K562 (cell line): ENCODE results near the gene BMP4. TPM values are rescaled to one million over a fixed set of nuclear protein-coding genes. Genes with fewer than 3 reads are reported as not detected.

Experiments
- ATAC-seq: fragments of 200-7000 bp; cut with Tn5 transposase; 3 replicates; pipeline ENCODE4 v1.9.1; 2020; ENCODE audit warnings: moderate library complexity
- BruUV-seq: library from RNA; stranded (reverse); fragments of 400-500 nt; replicated peaks from 2 replicates; lab custom pipeline; 2021; lab: Mats Ljungman, UMichigan
- CTCF ChIA-PET: fragments of 300-600 bp; formaldehyde crosslinking; extraction: SDS; loops from one replicate; lab custom pipeline; 2021; ENCODE audit warnings: low intra/inter-chr PET ratio; lab: Yijun Ruan, JAX
- POLR2A ChIA-PET: fragments of 300-600, 350-650 bp; sonication (Branson Sonifier 250); formaldehyde crosslinking; extraction: SDS; loops from one replicate; lab custom pipeline; 2021; ENCODE audit warnings: antibody characterized with exemption, inconsistent platforms; lab: Yijun Ruan, JAX
- DNase-seq, 4 experiments: peaks; one replicate each; pipeline versions ENCODE4 v3.0.0 to v3.0.0-alpha.2; 2011 to 2018; ENCODE audit warnings: low spot score in 3 of 4, mixed read lengths in 3 of 4; ENCODE audit errors: extremely low read depth in 1 of 4
- FAIRE-seq: peaks from 2 replicates; lab custom pipeline; 2011; peaks lifted over from hg19 to GRCh38; lab: Jason Lieb, UNC
- H2AFZ ChIP-seq: 2 replicates; pipeline ENCODE4 v1.6.0; 2011; ENCODE audit warnings: low read depth, low read length, control low read depth, inconsistent platforms
- H3K27ac ChIP-seq: fragments of 200-600 bp; 3 replicates; pipeline ENCODE4 v1.8.0; 2011; ENCODE audit warnings: low read depth, mild to moderate bottlenecking, control low read depth, inconsistent platforms, low read length, moderate library complexity, mixed read lengths; ENCODE audit errors: extremely low read depth
- H3K27me3 ChIP-seq, 2 experiments: fragments of 300-600 bp in 1 of 2; 2 replicates in 1 of 2; 3 replicates in 1 of 2; pipeline versions ENCODE4 v1.6.0 to v1.8.0; 2011; ENCODE audit warnings: inconsistent platforms in 2 of 2, low read length in 2 of 2, mild to moderate bottlenecking in 1 of 2, mixed read lengths in 1 of 2, moderate library complexity in 1 of 2; ENCODE audit not compliant: control insufficient read depth in 2 of 2, insufficient read depth in 2 of 2
- H3K36me3 ChIP-seq: fragments of 300-600 bp; 3 replicates; pipeline ENCODE4 v1.8.0; 2011; ENCODE audit warnings: mild to moderate bottlenecking, low read length, inconsistent platforms; ENCODE audit not compliant: control insufficient read depth, insufficient read depth
- H3K4me1 ChIP-seq, 2 experiments: fragments of 200-600 bp in 1 of 2; replicated peaks in 1 of 2; 2 replicates in 1 of 2; 3 replicates in 1 of 2; pipeline versions ENCODE4 v1.5.1 to v1.8.0; 2011; ENCODE audit warnings: inconsistent platforms in 2 of 2, low read length in 2 of 2, mild to moderate bottlenecking in 1 of 2, mixed read lengths in 1 of 2, moderate library complexity in 1 of 2; ENCODE audit not compliant: control insufficient read depth in 2 of 2, insufficient read depth in 2 of 2
- H3K4me2 ChIP-seq: 2 replicates; pipeline ENCODE4 v1.6.1; 2011; ENCODE audit warnings: low read length, control low read depth, inconsistent platforms, mixed read lengths; ENCODE audit not compliant: insufficient read depth
- H3K4me3 ChIP-seq: fragments of 200-600 bp; sonication (generic), shearing (Covaris generic); 2 replicates; pipeline ENCODE4 v1.5.1; 2016; ENCODE audit warnings: control low read depth, inconsistent platforms
- H3K79me2 ChIP-seq: fragments of 200-600 bp; 3 replicates; pipeline ENCODE4 v1.8.0; 2011; ENCODE audit warnings: low read length, inconsistent platforms; ENCODE audit not compliant: control insufficient read depth, insufficient read depth
- H3K9ac ChIP-seq, 2 experiments: 2 replicates each; pipeline versions ENCODE4 v1.6.0 to v1.6.1; 2011; ENCODE audit warnings: low read depth in 2 of 2, low read length in 2 of 2, control low read depth in 1 of 2, inconsistent platforms in 1 of 2, mild to moderate bottlenecking in 1 of 2, mixed read lengths in 1 of 2; ENCODE audit not compliant: insufficient read depth in 1 of 2
- H3K9me1 ChIP-seq: one replicate; pipeline ENCODE4 v1.6.0; 2011; ENCODE audit warnings: inconsistent platforms, mild to moderate bottlenecking, low read length, moderate library complexity; ENCODE audit not compliant: control insufficient read depth, insufficient read depth
- H3K9me3 ChIP-seq: replicated peaks from 2 replicates; pipeline ENCODE4 v1.5.1; 2011; ENCODE audit warnings: low read depth, low read length, inconsistent platforms; ENCODE audit not compliant: control insufficient read depth, insufficient read depth
- H4K20me1 ChIP-seq: replicated peaks from 2 replicates; pipeline ENCODE4 v1.6.1; 2011; ENCODE audit warnings: low read length, inconsistent platforms, mixed read lengths; ENCODE audit not compliant: control insufficient read depth, insufficient read depth
- BHLHE40 ChIP-seq: IDR thresholded peaks from 2 replicates; pipeline ENCODE4 v1.6.1; 2011; ENCODE audit warnings: low read length, improper control_type of control experiment
- FOXK1 ChIP-seq: sonication (generic); formaldehyde crosslinking; IDR thresholded peaks from 2 replicates; pipeline ENCODE4 v1.8.0; 2022; ENCODE audit warnings: missing genetic modification reagents, mild to moderate bottlenecking, borderline replicate concordance
- HIVEP1 ChIP-seq: fragments of 250-450 bp; sonication (Bioruptor Pico); IDR thresholded peaks from 2 replicates; pipeline ENCODE4 v1.4.0; 2020; ENCODE audit warnings: mild to moderate bottlenecking
- KLF10 ChIP-seq: fragments of 250-450 bp; sonication (Bioruptor Pico); IDR thresholded peaks from 2 replicates; pipeline ENCODE4 v1.6.1; 2021; ENCODE audit warnings: matching md5 sums
- MCM2 ChIP-seq: fragments of 450-650 bp; IDR thresholded peaks from 2 replicates; pipeline ENCODE4 v1.6.1; 2017; ENCODE audit warnings: low read depth, mild to moderate bottlenecking
- MXD1 ChIP-seq: fragments of 250-450 bp; sonication (Bioruptor Pico); IDR thresholded peaks from 2 replicates; pipeline ENCODE4 v1.8.0; 2021; ENCODE audit warnings: borderline replicate concordance, mild to moderate bottlenecking, moderate library complexity; ENCODE audit not compliant: poor library complexity, severe bottlenecking
- MYNN ChIP-seq, 2 experiments: sonication (generic); formaldehyde crosslinking in 1 of 2; IDR thresholded peaks; 2 replicates each; pipeline versions ENCODE4 v1.5.0 to v1.6.1; 2016 to 2020; ENCODE audit warnings: antibody characterized with exemption in 1 of 2, missing genetic modification reagents in 1 of 2
- NFATC3 ChIP-seq: fragments of 450-650 bp; IDR thresholded peaks from 2 replicates; pipeline ENCODE4 v1.6.1; 2017; ENCODE audit warnings: mild to moderate bottlenecking
- PYGO2 ChIP-seq: fragments of 450-650 bp; IDR thresholded peaks from 2 replicates; pipeline ENCODE4 v1.6.1; 2016; ENCODE audit warnings: mild to moderate bottlenecking, missing genetic modification characterization, moderate library complexity, missing compliant biosample characterization
- SMARCC2 ChIP-seq: fragments of 450-650 bp; IDR thresholded peaks from 2 replicates; pipeline ENCODE4 v1.6.1; 2017; ENCODE audit warnings: antibody characterized with exemption, moderate library complexity, mild to moderate bottlenecking, low read depth
- TAF1 ChIP-seq: IDR thresholded peaks from 2 replicates; pipeline ENCODE4 v1.6.1; 2011; ENCODE audit warnings: mild to moderate bottlenecking, low read length, moderate library complexity; ENCODE audit not compliant: insufficient read depth, control insufficient read depth, severe bottlenecking; ENCODE audit errors: extremely low read depth
- TAF9B ChIP-seq: fragments of 450-650 bp; IDR thresholded peaks from 2 replicates; pipeline ENCODE4 v1.6.1; 2018; ENCODE audit warnings: mild to moderate bottlenecking; ENCODE audit not compliant: partially characterized antibody
- TCFL5 ChIP-seq: fragments of 250-450 bp; sonication (Bioruptor Pico); conservative IDR thresholded peaks from 2 replicates; pipeline ENCODE4 v1.6.1; 2021; ENCODE audit warnings: mild to moderate bottlenecking, moderate library complexity, matching md5 sums
- TFAP4 ChIP-seq: sonication (generic); formaldehyde crosslinking; IDR thresholded peaks from 2 replicates; pipeline ENCODE4 v1.8.0; 2022; ENCODE audit warnings: missing genetic modification reagents, mild to moderate bottlenecking, moderate library complexity, borderline replicate concordance
- ZNF707 ChIP-seq: fragments of 250-450 bp; sonication (Bioruptor Pico); conservative IDR thresholded peaks from 2 replicates; pipeline ENCODE4 v1.8.0; 2022; ENCODE audit warnings: inconsistent platforms, mild to moderate bottlenecking, moderate library complexity
- WGBS: fragments of 100-300 bp; shearing (Covaris generic); methylation state at CpG from one replicate; pipeline ENCODE4 v1.1.6; 2016; ENCODE audit warnings: low coverage, mixed read lengths; ENCODE audit not compliant: insufficient coverage; ENCODE audit errors: missing lambda C conversion rate; 5-methylcytosine and 5-hydroxymethylcytosine counted together
- in situ Hi-C: fragments of 300-500 bp; cut with MboI; formaldehyde crosslinking; loops from 4 replicates; pipeline ENCODE4 v1.15.0; 2018; ENCODE audit warnings: inconsistent platforms, mixed read lengths
- intact Hi-C: fragments of 100-400 bp; cut with micrococcal nuclease; formaldehyde crosslinking; loops from 2 replicates; pipeline ENCODE4 v1.14.2; 2022
- polyA plus RNA-seq, 8 experiments: library from polyadenylated mRNA; depleted of rRNA in 4 of 8; stranded (reverse) in 5 of 8; unstranded in 3 of 8; fragments of >200 nt; fragmentation: Nextera tagmentation in 2 of 8; fragmentation: Illumina TruSeq in 1 of 8; extraction: Ambion mirVana in 2 of 8; extraction: Trizol in 1 of 8; gene quantifications; 2 replicates each; pipeline versions ENCODE4 v1.2.1 to v1.2.3, GENCODE V29; 2011 to 2014; ENCODE audit warnings: inconsistent platforms in 1 of 8, missing spikeins in 1 of 8
- total RNA-seq, 7 experiments: library from RNA; depleted of rRNA in 6 of 7; stranded (reverse); fragments of >200 nt in 6 of 7; fragmentation: Illumina TruSeq in 2 of 7; extraction: Trizol in 2 of 7; gene quantifications; 2 replicates each; pipeline versions ENCODE4 v1.2.1 to v1.2.3, GENCODE V29; 2011 to 2021; ENCODE audit warnings: low replicate concordance in 1 of 7

BMP4 gene
- total and polyA plus RNA-seq, 9 of the 15 experiments (the other 6 are each of a cell fraction or from before 2014, with no cell fraction given), result not detected

- Histone ChIP-seq H3K36me3 (no peaks in the 10 kb centered on the region), H2AFZ (no peak overlapping the region), H3K4me2 (no peak overlapping the region), H3K4me1 (no peaks in the 10 kb centered on the region), H4K20me1 (no peaks in the 10 kb centered on the region), H3K9me1 (no peaks in the 10 kb centered on the region), H3K9me3 (no peaks in the 10 kb centered on the region), H3K4me3 (no peak overlapping the region), H3K27ac (no peak overlapping the region), H3K27me3 (no peaks in the 10 kb centered on the region), H3K79me2 (no peaks in the 10 kb centered on the region), H3K9ac (no peak overlapping the region)
- in situ Hi-C loops, result no loop called here
- ChIA-PET CTCF (no interaction called here), POLR2A (no interaction called here)
- TF ChIP-seq ZNF707 (CRISPR knock-in tag), result no peak
- TF ChIP-seq NFATC3, result no peak
- TF ChIP-seq BHLHE40, result no peak
- no peak for TF ChIP-seq PYGO2
- no peak for TF ChIP-seq KLF10 (CRISPR knock-in tag)
- no peak for TF ChIP-seq MYNN (IDR thresholded peaks at IDR 0.05)
- no peak for TF ChIP-seq MYNN (CRISPR knock-in tag; IDR thresholded peaks at IDR 0.05)
- no peak for TF ChIP-seq MXD1 (CRISPR knock-in tag)
- TF ChIP-seq MCM2, result no peak
- no peak for TF ChIP-seq TCFL5 (CRISPR knock-in tag)
- no peak for TF ChIP-seq SMARCC2
- no peak for TF ChIP-seq TAF9B
- no peak for TF ChIP-seq TFAP4 (CRISPR knock-in tag)
- no peak for TF ChIP-seq HIVEP1 (CRISPR knock-in tag)
- TF ChIP-seq FOXK1 (CRISPR knock-in tag), result no peak
- TF ChIP-seq TAF1, result no peak
- WGBS, result 0% methylated on average over 6 of the region's 6 CpGs
- DNase-seq (no peak), FAIRE-seq (no peak), ATAC-seq (no peak)
- intact Hi-C loops, result no loop called here
- no TSS peak for BruUV-seq
These were observed 37.4 kb upstream of the BMP4 start for GRCh38 chr14:53993920-53994607.
